SK-N-SH (cell line): Measurements from ENCODE around the gene LGR4.

Source experiments
- MAX ChIP-seq: IDR thresholded peaks from 2 replicates; pipeline ENCODE4 v1.4.0; 2012; ENCODE audit warnings: low read depth
- TF ChIP-seq, protein P1 (sequence below): IDR thresholded peaks from 2 replicates; pipeline ENCODE4 v1.6.1; 2012; ENCODE audit warnings: mild to moderate bottlenecking, low read depth, low read length, moderate library complexity

GRCh38 chr11:27423125-27423524 lies 49.5 kb downstream of the LGR4 start:
- no peak for TF ChIP-seq MAX
- TF ChIP-seq, protein P1, sequence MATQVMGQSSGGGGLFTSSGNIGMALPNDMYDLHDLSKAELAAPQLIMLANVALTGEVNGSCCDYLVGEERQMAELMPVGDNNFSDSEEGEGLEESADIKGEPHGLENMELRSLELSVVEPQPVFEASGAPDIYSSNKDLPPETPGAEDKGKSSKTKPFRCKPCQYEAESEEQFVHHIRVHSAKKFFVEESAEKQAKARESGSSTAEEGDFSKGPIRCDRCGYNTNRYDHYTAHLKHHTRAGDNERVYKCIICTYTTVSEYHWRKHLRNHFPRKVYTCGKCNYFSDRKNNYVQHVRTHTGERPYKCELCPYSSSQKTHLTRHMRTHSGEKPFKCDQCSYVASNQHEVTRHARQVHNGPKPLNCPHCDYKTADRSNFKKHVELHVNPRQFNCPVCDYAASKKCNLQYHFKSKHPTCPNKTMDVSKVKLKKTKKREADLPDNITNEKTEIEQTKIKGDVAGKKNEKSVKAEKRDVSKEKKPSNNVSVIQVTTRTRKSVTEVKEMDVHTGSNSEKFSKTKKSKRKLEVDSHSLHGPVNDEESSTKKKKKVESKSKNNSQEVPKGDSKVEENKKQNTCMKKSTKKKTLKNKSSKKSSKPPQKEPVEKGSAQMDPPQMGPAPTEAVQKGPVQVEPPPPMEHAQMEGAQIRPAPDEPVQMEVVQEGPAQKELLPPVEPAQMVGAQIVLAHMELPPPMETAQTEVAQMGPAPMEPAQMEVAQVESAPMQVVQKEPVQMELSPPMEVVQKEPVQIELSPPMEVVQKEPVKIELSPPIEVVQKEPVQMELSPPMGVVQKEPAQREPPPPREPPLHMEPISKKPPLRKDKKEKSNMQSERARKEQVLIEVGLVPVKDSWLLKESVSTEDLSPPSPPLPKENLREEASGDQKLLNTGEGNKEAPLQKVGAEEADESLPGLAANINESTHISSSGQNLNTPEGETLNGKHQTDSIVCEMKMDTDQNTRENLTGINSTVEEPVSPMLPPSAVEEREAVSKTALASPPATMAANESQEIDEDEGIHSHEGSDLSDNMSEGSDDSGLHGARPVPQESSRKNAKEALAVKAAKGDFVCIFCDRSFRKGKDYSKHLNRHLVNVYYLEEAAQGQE, result no peak
